HS-27A (cell line): ENCODE results near the gene FER1L5.
"Not testable (repeated sequence)": the region's sequence is repeated elsewhere in the genome, so short reads cannot be mapped to it uniquely, and the experiment has no call there.

Source experiments
- DNase-seq: peaks from one replicate; pipeline ENCODE4 v3.0.0-alpha.2; 2012; ENCODE audit warnings: low read depth, missing footprints

The FER1L5 gene

DNA sequence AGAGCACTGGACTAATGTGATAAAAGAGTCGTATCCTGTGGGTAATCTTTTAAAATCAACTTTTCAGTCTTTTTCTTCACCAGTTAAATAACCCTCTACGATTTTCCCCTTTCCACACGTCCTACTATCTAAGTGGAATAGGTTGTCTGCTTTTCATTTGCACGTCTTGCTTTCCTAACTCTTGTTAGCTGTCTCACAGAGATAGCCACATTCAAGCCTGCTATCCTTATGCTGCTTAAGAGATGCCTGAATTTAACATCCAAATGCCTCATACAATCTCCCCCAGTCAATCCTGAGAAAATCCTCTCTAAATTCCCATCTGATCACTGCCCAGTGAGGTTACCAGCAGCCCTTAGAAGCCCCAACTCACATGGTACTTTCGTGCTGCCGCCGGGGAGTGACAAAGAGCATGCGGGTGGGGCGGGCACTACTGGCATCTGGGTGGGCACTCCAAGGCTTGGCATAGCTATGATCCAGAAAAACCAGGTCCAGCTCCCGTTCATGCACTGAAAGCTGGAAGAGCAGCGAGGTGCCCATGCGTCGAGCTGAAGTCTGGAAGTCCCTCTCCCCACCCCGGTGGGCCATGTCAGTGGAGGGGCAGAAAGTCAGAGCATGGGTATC lies 5.9 kb upstream of the FER1L5 start:
- DNase-seq: no peak

DNA sequence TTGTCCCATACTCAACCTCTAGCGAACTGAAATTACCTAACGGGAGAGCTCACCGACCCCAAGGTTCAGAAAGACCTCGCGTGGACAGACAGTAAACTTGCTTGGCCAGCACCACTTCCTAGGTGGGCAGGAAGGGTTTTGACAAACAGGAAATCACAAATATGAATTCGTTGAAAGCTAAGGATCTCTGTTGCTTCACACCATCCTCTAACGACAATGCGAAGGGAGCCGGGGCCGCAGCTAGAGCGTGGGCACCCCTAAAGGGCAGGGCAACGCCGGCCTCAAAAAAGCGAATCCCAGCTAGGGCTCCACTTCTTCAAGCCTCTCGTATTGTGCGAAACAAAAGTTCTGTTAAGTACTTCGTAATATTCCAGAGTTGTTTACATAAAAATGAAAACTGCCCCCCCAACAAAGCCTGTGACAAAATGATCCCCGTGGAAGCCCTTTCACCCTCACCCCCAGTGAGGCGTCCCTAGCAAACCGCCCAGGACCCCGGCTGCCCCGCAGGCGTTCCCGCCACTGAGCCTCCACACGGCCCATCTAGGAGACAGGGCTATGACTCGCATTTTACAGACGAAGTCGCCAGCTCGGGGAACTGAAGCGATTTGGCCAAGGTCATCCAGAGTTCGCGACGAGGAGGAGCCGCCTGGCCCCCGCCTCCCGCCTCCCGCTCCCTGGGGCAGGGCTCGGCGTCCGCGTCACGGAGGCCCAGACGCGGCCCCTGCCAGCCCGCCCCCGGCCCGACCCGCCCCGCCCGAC lies 5.0 kb upstream of the FER1L5 start:
- peak; percentile 30 for DNase-seq

DNA sequence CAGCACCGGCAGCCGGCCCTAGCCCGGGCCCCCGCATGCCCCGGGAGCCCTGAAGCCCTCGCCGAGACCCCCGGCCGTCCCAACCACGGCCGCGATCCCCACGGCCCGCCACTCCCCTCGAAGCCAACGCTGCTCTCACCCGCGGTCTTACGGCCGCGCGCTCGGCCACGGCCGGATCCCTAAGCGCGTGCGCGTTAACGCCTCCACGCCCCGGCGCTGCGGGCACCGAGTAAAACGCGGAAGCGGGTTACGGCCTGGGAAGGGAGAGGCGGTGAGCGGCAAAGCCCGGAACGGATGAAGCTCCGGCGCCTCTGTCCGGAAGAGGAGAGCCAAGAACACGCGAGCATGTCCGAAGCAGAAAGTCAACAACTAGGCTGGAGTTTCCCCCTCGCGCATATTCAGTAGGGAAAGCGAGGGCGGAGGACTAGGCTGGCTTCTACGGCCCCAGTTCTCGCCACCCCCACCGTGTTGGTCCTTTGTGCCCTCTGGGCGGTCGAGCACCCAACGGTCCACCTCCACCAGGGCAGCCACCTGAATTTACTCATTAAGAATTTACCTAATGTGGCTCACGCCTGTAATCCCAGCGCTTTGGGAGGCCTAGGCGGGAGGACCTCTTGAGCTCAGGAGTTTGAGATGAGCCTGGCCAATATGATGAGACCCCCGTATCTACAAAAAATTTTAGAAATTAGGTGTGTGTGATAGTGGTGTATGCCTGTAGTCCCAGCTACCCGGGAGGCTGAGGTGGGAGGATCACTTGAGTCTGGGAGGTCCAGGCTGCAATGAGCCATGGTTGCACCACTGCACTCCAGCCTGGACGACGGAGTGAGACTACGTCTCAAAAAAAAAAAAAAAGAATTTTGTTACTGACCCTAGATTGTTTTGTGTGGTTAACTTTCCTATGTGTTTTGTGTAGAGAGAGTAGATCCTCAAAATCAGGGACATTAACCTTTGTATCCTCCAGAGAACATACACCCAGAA lies 4.1 kb upstream of the FER1L5 start, which contains the start of gene KANSL3:
Gene KANSL3, minus strand, starts transcription at position 169 of the 978 bp plus-strand sequence. CDS start 1,177 bp downstream, outside the sequence.
- peak; percentile 81 for DNase-seq

DNA sequence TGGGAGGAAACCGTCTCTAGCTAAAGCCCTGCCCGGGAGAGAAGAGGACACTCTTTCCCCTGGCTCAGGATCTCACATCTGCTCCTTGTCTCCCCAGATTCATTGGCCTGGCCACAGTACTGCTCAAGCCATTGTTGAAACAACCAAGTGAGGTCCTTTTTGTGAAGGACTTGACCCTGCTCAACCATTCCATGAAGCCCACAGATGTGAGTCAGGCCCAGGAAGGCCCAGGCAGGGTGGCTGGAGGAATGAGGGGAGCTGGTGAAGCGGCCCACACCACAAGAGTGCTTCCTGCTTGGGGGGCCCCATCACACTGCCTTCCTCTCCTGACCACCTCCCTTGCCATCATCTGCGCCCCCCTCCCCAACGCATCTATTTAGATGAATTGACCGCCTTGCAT lies 5.1 kb downstream of the FER1L5 start:
- DNase-seq: no peak

DNA sequence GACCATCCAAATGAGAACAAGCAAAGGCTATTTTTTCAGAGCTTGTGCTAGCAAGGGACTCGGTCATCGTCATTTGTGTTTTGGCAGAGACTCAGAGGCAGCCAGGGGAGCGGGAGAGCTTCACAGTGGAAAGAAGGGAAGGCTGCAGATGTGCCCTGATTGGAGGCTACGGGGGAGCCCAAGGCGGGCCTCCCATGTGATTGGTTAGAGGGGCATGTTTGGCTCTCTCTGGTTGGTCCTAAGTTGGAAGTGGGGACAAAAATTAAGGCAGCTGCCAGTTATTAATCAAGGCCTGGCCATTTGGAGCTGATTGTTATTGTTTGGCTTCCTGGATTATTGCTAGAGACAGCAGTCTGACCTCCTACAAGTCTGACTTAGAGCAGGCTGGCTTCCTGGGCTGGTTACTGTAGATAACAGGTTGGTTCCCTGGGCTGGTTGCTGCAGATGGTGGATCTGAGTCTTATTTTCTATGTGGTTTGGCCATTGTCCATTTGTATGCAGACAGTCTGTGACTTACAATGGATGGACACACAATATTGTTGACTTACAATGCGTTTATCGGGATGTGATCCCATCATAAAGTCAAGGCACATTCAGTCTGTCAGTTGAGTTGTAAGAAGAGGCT lies 5.9 kb downstream of the FER1L5 start:
- no peak for DNase-seq

DNA sequence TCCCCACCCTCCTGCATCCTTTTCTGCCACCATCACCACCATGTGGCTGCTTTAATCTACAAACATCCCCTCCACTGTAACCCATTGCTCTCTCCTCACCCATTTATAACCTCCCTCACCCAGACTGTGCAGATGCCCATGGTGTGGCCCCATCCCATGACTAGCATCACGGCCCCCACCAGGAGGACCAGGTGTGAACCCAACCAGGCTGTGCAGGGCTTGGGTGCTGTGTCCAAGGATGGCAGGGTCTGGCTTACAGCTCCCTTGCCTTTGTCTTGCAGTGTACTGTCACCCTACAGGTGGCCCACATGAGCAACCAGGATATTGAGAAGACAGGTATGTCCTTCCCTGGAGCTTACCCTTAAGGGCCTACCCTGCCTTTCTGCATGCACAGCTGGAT lies 6.8 kb downstream of the FER1L5 start:
- no peak for DNase-seq

DNA sequence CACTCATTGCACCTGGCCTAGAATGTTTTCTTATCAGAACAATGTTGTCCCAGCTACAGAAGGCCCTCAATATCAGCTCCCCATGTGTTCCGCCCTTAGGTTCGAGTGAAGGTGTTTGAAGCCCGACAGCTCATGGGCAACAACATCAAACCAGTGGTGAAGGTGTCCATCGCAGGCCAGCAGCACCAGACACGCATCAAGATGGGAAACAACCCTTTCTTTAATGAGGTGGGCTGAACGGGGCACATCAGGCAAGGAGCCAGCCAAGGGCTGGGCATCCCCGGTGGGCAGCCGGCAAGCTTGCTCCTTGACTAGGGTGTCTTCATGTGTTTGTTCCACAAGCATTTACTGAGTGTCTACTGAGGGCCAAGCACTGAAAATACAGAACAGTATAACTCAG lies 9.2 kb downstream of the FER1L5 start:
- no peak for DNase-seq

DNA sequence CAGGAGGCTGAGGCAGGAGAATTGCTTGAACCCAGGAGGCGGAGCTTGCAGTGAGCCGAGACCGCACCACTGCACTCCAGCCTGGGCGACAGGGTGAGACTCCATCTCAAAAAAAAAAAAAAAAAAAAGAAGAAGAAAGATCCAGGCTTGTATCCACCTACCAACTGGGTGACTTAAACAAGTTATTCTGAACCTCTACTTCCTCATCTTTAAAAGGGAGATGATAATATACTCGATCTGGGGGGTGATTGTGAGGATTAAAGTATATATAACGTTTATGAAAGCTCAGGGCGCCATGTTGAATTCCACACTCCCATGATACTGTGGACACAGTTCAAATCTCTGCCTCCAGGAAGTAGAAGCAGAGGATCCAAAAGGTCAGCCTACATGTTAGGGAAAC lies 12.2 kb downstream of the FER1L5 start:
- DNase-seq: not testable (repeated sequence)

DNA sequence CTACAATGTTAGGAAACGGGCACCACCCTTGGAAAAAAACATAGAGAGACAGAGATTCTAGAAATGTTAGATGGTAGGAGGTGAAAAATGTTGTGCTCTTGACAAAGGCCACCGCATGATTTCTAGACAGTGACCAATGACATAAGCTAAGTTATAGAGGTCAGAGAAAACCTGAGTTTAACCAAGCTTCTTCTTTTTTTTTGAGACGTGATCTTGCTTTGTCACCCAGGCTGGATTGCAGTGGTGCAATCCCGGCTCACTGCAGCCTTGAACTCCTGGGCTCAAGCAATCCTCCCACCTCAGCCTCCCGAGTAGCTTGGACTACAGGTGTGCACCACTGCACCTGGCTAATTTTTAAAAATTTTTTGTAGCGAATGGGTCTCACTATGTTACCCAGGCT lies 13.0 kb downstream of the FER1L5 start:
- no peak for DNase-seq

DNA sequence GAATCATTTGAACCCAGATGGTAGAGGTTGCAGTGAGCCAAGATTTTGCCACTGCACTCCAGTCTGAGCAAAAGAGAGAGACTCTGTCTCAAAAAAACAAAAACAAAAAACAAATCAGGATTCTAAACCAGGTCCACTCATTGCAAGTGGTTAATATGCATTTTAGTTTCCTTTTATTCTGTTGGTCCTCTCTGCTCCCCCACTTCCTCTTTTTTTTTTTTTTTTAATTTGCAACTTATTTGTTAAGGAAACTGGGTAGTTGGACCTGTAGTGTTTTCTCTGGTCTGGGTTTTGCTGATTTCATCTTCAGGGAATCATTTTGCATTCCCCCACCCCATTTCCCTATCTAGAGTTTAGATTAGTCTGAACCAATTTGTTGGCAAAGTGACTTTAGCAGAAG lies 14.0 kb downstream of the FER1L5 start:
- no peak for DNase-seq

DNA sequence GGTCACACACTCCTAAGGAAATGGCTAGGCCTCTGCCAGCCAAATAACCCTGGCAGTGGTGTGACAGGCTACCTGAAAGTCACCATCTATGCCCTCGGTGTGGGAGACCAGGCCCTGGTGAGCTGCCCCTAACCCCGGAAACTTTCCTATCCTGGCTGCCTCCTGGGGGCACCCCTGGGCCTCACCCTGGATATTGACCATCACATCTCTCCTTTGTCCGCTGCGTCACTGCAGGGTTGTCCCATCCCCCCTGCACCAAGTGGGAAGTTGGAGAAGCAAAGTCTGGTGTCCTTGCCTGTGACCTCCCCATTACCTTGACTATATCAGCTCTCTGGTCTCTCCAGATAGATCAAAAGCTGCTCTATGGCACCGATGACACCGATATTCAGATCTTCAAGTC lies 18.8 kb downstream of the FER1L5 start:
- DNase-seq: no peak

DNA sequence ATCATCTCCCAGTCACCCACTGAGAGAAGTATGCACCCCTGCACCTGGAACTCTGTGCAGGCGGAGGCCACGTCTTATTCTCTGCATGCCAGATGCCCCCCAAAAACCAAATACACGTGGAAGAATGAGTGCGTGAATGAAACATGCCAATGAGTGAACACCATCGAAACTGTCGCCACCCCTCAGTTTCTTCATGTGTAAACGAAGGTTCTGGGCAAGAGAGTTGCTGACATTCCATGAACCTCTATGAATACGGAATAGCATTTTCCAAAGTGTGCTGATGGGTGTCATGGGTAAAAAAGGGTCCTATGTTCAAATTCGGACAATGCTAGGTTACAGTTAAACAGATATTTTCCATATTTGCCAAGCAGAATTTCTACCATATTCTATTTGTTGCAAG lies 19.8 kb downstream of the FER1L5 start:
- no peak for DNase-seq

DNA sequence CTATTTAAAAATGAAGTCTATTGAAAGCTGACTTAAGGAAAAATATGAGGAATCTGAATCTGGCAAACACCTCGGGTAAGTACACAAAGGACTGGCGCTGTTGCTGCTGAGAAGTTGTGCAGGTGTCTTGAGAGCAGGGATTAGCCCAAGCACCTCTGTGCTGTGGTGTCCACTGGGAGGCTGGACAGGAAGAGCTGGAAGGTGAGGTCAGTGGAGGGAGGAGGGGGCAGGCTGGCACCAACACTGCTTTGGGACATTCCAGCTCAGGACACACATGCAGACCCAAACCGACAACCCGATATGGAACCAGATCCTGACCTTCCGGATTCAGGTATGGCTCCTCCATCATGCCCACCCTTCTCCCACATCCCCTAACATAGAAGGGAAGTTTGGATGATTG lies 20.6 kb downstream of the FER1L5 start:
- DNase-seq: no peak

DNA sequence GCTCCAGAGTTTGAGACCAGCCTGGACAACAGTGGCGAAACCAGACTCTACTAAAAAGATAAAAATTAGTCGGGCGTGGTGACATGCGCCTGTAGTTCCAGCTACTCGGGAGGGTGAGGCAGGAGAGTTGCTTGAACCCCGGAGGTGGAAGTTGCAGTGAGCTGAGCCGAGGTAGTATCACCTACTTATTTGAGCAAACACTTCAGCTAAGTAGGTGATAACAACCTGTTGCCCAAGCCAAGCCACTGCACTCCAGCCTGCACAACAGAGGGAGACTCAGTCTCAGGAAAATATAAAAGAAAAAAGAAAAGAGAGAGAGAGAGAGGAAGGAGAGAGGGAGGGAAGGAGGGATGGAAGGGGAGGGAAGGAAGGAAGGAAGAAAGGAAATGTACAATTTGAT lies 21.3 kb downstream of the FER1L5 start:
- no peak for DNase-seq

DNA sequence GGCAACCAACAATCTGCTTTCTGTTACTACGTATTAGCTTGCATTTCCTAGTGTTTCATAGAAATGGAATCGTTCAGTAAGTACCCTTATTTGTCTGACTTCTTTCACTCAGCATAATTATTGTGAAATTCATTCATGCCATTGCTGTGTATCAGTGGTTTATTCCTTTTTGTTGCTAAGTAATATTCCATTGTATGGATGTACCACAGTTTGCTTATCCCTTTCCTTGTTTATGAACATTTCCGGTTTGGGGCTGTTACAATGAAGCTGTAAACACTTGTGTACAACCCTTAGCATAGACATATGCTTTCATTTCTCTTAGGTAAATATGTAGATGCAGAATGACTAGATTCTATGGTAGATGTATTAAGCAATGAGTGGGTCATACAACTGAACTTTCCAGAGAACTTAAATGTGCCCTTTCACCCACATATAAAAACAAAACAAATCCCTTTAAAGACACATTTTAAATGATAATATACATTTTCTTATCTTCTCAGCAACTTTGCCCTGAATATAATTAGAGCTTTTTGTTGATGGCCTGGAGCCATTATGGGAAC lies 21.9 kb downstream of the FER1L5 start:
- DNase-seq: no peak

DNA sequence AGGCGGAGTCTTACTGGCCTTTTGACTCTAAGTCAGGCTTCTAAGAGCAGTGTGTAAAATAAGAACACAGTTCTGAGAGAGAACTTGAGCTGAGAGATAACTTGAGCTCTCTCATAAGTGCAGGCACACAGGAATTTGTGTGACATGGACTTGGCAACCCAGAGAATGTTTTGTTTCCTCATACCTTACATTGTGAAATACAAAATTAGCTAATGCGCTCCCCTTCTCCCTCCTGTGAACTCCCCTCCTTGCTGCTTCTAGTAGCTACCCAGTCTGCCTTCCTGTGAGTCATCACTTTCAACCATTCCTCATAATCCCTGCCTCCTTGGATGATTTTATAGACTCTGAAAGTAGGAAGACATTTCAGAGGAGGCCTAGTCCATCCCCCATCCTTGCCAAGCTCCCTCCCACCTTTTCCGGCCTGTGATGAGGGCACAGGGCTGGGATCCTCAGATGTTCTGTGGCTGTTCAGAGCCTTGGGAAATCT lies 22.6 kb downstream of the FER1L5 start:
- peak; percentile 87 for DNase-seq

DNA sequence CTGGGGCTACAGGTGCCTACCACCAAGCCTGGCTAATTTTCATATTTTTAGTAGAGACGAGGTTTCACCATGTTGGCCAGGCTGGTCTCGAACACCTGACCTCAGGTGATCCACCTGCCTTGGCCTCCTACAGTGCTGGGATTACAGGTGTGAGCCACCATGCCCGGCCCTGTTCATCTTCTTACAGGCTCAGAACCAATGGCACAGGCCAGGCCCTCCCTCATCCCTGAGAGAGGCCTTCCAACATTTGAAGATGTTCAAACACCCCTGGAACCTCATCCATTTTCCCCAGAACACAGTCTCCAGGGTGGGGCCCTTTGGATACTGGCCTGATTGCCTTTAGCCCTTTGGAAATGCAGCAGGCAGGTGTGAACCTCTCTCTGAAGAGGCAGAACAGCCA lies 23.2 kb downstream of the FER1L5 start:
- not testable (repeated sequence) for DNase-seq

DNA sequence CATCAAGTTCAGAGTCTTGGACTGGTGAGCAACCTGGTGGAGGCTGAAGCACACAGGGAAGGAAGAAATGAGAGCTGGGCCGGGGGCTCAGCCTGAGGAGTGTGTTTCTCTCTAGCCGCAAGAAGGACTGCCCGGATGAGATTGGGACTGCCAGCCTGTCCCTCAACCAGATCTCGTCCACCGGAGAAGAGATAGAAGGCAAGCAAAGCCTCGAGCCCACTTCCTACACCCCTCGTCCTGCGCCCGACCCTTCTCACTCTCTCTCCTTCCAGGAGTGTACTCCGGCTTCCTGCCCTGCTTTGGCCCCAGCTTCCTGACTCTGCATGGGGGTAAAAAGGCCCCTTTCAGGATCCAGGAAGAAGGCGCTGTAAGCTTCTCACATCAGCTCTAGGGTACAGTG lies 26.2 kb downstream of the FER1L5 start:
- DNase-seq: no peak

DNA sequence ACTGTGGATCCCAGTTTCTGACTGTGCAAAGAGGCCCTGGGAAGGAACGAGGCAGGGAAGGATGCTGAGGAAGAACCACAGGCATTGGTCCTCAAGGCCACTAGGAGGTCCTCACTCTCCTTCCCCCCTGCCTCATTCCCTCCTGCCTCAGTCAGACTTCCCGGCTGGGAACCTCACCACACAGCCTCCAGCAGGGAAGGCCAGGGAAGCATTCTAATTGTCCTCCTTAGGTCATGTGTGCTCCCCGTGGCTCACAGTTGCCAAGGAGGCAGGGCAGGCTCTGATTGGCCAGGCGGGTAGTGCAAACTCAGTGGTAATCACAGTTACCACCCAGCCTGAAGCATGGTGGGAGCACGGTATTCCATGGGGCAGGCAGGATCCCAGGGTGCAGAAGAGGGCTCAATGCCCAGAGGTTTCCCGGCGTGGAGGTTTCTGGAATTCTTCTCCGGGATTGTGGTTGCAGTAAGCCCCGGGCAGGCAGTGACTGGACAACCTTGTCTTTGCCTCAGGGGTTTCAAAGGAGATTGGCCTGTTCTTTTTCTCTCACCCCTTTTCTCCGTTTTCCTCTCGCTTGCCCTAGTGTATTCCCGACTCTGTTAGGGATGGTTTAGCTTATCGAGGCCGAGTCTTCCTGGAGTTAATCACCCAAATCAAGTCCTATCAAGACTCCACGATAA lies 27.1 kb downstream of the FER1L5 start:
- no peak for DNase-seq

DNA sequence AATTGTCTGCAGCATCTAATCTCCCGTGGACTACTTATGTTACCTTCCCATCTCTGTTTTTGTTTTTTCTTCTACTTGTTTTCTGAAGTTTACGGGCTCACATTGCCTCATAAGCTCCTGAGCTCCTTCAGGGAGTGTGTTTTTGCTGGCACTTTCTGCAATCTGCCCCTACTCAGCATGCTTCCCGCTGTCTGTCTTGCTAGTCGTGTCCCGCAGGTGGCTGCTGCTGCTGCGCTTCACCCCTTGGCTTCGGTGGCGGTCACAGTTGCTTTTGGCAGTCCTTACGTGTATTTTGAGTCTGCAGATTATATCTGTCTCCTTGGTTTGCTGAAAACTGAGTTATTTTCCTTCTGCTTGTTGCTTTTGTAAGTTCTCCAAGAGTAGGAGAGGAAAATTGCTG lies 37.3 kb downstream of the FER1L5 start:
- DNase-seq: no peak

DNA sequence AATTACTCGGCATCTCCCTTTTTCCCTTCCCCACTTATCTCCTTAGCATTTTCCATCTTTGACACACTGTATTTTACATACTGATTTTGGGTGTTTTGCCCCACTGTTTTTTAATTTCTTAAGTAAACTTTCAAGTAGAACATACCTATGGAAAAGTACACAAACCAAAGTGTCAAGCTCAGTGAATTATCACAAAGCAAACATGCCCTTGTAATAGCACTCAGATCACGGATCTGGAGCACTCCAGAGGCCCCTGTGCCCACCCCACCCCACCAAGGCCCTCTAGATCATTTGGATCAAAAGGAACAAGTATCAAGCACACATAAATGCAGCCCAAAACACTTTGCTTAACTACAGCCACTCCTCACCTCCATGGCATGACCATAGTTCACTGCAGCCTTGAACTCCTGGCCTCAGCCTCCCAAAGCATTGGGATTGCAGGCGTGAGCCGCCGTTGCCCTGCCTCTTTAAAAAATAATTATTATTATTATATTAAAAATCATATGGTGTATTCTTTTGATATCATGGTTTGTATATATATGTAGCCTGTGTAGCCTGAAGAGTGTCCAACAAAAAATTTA lies 38.1 kb downstream of the FER1L5 start:
- DNase-seq: no peak
